ENCODE results near the gene SH2D1A. TPM values are rescaled to one million over a fixed set of nuclear protein-coding genes. Genes with fewer than 3 reads are reported as not detected.

The SH2D1A gene
- total RNA-seq, 4 donors from 2014 or later = 1.7 to 8.6 (median 5.5) TPM

- DNase-seq (ENCODE audit: extremely low spot score) = no peak
- Histone ChIP-seq H3K27ac (replicated peaks in 1 of 4) (no peak overlapping the region), H3K4me1 (peaks cover 0 to 19% (median 3%) of the 10 kb centered on the region in 4 donors), H3K36me3 (no peaks in the 10 kb centered on the region), H3K4me3 (no peak overlapping the region), H3K27me3 (no peaks in the 10 kb centered on the region), H3K9me3 (no peaks in the 10 kb centered on the region)
- intact Hi-C loops (cut with DNase I) = no loop called here
- 83% methylated on average over 6 of the region's 6 CpGs for WGBS
- TF ChIP-seq EP300 (IDR thresholded peaks at IDR 0.05) = no peak
- no peak for TF ChIP-seq POLR2A (IDR thresholded peaks at IDR 0.05; ENCODE audit: low read depth)
- no peak for TF ChIP-seq CTCF (IDR thresholded peaks at IDR 0.05)
- TF ChIP-seq POLR2AphosphoS5 (IDR thresholded peaks at IDR 0.05) = no peak
Measured at GRCh38 chrX:124338733-124339514, 7.4 kb upstream of the SH2D1A start.

- H3K9me3 ChIP-seq = no peaks in the 10 kb centered on the region
- 54% methylated on average over 7 of the region's 7 CpGs for WGBS
- intact Hi-C loops (cut with DNase I) = no loop called here
- H3K4me3 ChIP-seq = no peak overlapping the region
- DNase-seq (ENCODE audit: extremely low spot score) = no peak
- TF ChIP-seq POLR2A (IDR thresholded peaks at IDR 0.05; ENCODE audit: low read depth) (no peak), CTCF (IDR thresholded peaks at IDR 0.05) (no peak), POLR2AphosphoS5 (IDR thresholded peaks at IDR 0.05) (no peak), EP300 (IDR thresholded peaks at IDR 0.05) (no peak)
- peak overlapping the region in 1 of 4 donors; percentile 33 for H3K27ac ChIP-seq (replicated peaks in 1 of 4)
- H3K36me3 ChIP-seq = no peaks in the 10 kb centered on the region
- no peaks in the 10 kb centered on the region for H3K27me3 ChIP-seq
- peaks cover 0 to 19% (median 3%) of the 10 kb centered on the region in 4 donors for H3K4me1 ChIP-seq
Measured at GRCh38 chrX:124341396-124342132, 4.8 kb upstream of the SH2D1A start.

GRCh38 chrX:124342174-124342867, 4.0 kb upstream of the SH2D1A start:
- Histone ChIP-seq H3K4me3 (no peak overlapping the region), H3K36me3 (no peaks in the 10 kb centered on the region), H3K4me1 (peaks cover 0 to 19% (median 3%) of the 10 kb centered on the region in 4 donors), H3K27me3 (no peaks in the 10 kb centered on the region), H3K27ac (replicated peaks in 1 of 4) (peak overlapping the region in 1 of 4 donors; percentile 33), H3K9me3 (no peaks in the 10 kb centered on the region)
- TF ChIP-seq POLR2A (IDR thresholded peaks at IDR 0.05; ENCODE audit: low read depth) (no peak), EP300 (IDR thresholded peaks at IDR 0.05) (no peak), POLR2AphosphoS5 (IDR thresholded peaks at IDR 0.05) (no peak), CTCF (IDR thresholded peaks at IDR 0.05) (no peak)
- DNase-seq (ENCODE audit: extremely low spot score) = no peak
- WGBS = 62% methylated on average over 7 of the region's 7 CpGs
- intact Hi-C loops (cut with DNase I) = no loop called here

- H3K36me3 ChIP-seq = no peaks in the 10 kb centered on the region
- no peaks in the 10 kb centered on the region for H3K9me3 ChIP-seq
- H3K27me3 ChIP-seq = no peaks in the 10 kb centered on the region
- TF ChIP-seq EP300 (IDR thresholded peaks at IDR 0.05) (no peak), CTCF (IDR thresholded peaks at IDR 0.05) (no peak)
- DNase-seq (ENCODE audit: extremely low spot score) = no peak
- H3K4me1 ChIP-seq = peaks cover 0 to 19% (median 3%) of the 10 kb centered on the region in 4 donors
- H3K4me3 ChIP-seq = no peak overlapping the region
- intact Hi-C loops (cut with DNase I) = no loop called here
- H3K27ac ChIP-seq (replicated peaks in 1 of 4) = peak overlapping the region in 1 of 4 donors; percentile 14
Measured at GRCh38 chrX:124343016-124343415, 3.3 kb upstream of the SH2D1A start.

All from esophagus muscularis mucosa (tissue), 4 donors.